Duodenal mucosa (tissue), 2 donors: ENCODE results near the gene DNAAF9.
"Not testable (repeated sequence)": the region's sequence is repeated elsewhere in the genome, so short reads cannot be mapped to it uniquely, and the experiment has no call there.

Experiments used
- H3K27ac ChIP-seq: one replicate; pipeline ENCODE4 v1.7.0; 2013; ENCODE audit warnings: low read depth, low read length
- H3K27me3 ChIP-seq, 2 donors: one replicate each; pipeline ENCODE4 v1.7.0; 2013; ENCODE audit warnings: low read length in 2 of 2, control low read depth in 1 of 2; ENCODE audit not compliant: insufficient read depth in 2 of 2, control insufficient read depth in 1 of 2
- H3K36me3 ChIP-seq, 2 donors: one replicate each; pipeline ENCODE4 v1.7.0; 2013; ENCODE audit warnings: low read length in 2 of 2, control low read depth in 1 of 2; ENCODE audit not compliant: insufficient read depth in 2 of 2, control insufficient read depth in 1 of 2
- H3K4me1 ChIP-seq, 2 donors: one replicate each; pipeline ENCODE4 v1.7.0; 2013; ENCODE audit warnings: low read length in 2 of 2, control low read depth in 1 of 2; ENCODE audit not compliant: insufficient read depth in 2 of 2, control insufficient read depth in 1 of 2
- H3K4me3 ChIP-seq, 2 donors: one replicate each; pipeline ENCODE4 v1.7.0; 2013; ENCODE audit warnings: low read length in 2 of 2, low read depth in 1 of 2
- H3K9ac ChIP-seq, 2 donors: one replicate each; pipeline ENCODE4 v1.7.0; 2013; ENCODE audit warnings: low read length in 2 of 2, low read depth in 1 of 2
- H3K9me3 ChIP-seq, 2 donors: one replicate each; pipeline ENCODE4 v1.7.0; 2013; ENCODE audit warnings: low read length in 2 of 2, control low read depth in 1 of 2; ENCODE audit not compliant: control insufficient read depth in 1 of 2

DNAAF9 gene

DNA sequence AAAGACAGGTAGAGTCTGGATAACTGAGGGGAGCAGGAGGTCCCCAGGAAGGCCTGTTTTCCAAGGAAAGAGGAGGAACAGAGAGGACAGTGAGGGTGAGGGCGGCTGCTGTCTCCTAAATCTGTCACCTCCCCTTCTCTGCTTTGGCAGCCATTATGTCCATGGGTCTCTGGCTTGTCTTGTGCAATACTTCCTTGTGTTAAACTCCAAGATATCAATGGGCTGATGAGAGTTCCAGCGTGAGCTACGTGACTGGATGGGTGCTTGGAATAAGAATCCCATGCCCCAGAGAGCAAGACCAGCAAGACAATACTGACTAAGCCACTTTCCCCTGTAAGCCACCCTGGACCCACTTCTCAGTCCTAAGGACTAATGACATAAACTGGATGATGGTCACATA, 26.3 kb upstream of the DNAAF9 start:
- H3K27ac ChIP-seq = no peak overlapping the region
- H3K4me3 ChIP-seq = no peak overlapping the region

DNA sequence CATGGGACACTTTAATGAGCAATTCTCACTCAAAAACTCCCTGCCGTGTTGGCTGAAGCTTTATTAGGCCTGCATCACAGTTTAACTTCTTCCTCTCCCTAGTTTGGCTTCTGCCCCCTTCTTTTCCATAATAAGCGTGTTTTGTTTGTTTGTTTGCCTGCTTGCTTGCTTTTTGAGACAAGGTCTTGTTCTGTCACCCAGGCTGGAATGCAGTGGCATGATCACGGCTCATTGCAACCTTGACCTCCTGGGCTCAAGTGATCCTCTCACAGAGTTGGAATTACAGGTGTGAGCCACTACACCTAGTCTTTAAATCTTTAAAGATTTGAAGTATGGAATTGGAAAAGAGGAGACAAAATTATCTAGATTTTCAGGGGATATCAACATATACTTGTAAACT, 25.4 kb upstream of the DNAAF9 start:
- Histone ChIP-seq H3K9me3 (no peaks in the 10 kb centered on the region), H3K27me3 (no peaks in the 10 kb centered on the region), H3K9ac (no peak overlapping the region), H3K4me3 (no peak overlapping the region), H3K27ac (no peak overlapping the region), H3K4me1 (peaks cover 7 to 8% of the 10 kb centered on the region in 2 donors), H3K36me3 (no peaks in the 10 kb centered on the region)

More for the DNA sequence above, 26.3 kb upstream of the DNAAF9 start:
- no peaks in the 10 kb centered on the region for H3K9me3 ChIP-seq
- H3K36me3 ChIP-seq = no peaks in the 10 kb centered on the region
- no peaks in the 10 kb centered on the region for H3K27me3 ChIP-seq
- H3K9ac ChIP-seq = no peak overlapping the region
- H3K4me1 ChIP-seq = peaks cover 7 to 8% of the 10 kb centered on the region in 2 donors

GRCh38 chr20:3431109-3431508, 23.6 kb upstream of the DNAAF9 start:
- Histone ChIP-seq H3K4me3 (no peak overlapping the region), H3K9me3 (no peaks in the 10 kb centered on the region), H3K4me1 (peaks cover 0 to 4% of the 10 kb centered on the region in 2 donors), H3K36me3 (no peaks in the 10 kb centered on the region), H3K27ac (no peak overlapping the region), H3K27me3 (no peaks in the 10 kb centered on the region), H3K9ac (no peak overlapping the region)

DNA sequence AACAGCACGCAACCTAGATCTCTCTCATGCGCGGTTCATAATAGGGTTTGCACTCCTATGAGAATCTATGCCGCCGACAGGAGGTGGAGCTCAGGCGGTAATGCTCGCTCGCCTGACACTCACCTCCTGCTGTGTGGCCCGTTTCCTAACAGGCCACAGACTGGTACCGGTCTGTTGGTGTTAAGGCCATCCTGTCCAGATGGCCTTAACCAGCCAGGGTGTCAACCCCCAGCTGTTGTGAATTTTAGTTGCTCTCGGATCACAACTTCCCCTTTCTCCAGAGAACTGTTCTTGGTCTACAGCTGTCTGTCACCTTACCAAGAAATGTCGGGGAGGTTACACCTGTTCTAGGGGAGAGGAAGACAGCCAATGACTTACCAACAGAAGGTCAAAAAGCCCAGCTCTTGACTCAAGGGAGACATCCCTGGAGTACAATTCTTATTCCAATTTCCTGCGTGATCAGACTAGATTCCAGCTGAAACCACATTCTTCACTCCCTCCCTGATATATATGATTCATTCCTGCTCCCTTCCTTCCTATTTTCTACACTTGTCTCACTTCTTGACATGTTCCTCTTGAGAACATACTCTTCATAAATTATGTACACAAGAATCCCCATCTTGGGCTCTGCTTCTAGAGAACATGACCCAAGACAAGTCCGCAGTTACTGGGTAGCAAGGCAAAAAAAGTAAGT, 23.1 kb upstream of the DNAAF9 start:
- Histone ChIP-seq H3K27ac (no peak overlapping the region), H3K9ac (no peak overlapping the region), H3K36me3 (no peaks in the 10 kb centered on the region), H3K9me3 (no peaks in the 10 kb centered on the region), H3K4me1 (peaks cover 0 to 4% of the 10 kb centered on the region in 2 donors), H3K4me3 (no peak overlapping the region), H3K27me3 (no peaks in the 10 kb centered on the region)

DNA sequence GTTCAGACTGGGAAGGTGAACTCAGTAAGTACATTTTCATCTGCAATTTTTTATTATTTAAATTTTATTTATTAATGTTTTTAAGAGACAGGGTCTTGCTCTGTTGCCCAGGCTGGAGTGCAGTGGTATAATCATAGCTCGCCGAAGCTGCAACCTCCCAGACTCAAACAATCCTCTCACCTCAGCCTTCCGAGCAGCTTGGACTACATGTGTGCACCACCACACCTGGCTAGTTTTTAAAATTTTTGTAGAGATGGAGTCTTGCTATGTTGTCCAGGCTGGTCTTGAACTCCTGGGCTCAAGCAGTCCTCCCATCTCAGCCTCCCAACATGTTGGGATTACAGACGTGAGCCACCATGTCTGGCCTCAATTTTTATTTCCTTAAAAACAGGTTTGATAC, 19.3 kb upstream of the DNAAF9 start:
- H3K4me3 ChIP-seq, H3K9me3 ChIP-seq, H3K27ac ChIP-seq, H3K27me3 ChIP-seq, H3K36me3 ChIP-seq, H3K9ac ChIP-seq, H3K4me1 ChIP-seq: not testable (repeated sequence)

GRCh38 chr20:3423126-3423525, 15.7 kb upstream of the DNAAF9 start:
- no peaks in the 10 kb centered on the region for H3K36me3 ChIP-seq
- H3K27ac ChIP-seq = no peak overlapping the region
- no peak overlapping the region for H3K4me3 ChIP-seq
- peaks cover 5 to 6% of the 10 kb centered on the region in 2 donors for H3K4me1 ChIP-seq
- H3K9ac ChIP-seq = no peak overlapping the region
- H3K27me3 ChIP-seq = no peaks in the 10 kb centered on the region
- no peaks in the 10 kb centered on the region for H3K9me3 ChIP-seq

DNA sequence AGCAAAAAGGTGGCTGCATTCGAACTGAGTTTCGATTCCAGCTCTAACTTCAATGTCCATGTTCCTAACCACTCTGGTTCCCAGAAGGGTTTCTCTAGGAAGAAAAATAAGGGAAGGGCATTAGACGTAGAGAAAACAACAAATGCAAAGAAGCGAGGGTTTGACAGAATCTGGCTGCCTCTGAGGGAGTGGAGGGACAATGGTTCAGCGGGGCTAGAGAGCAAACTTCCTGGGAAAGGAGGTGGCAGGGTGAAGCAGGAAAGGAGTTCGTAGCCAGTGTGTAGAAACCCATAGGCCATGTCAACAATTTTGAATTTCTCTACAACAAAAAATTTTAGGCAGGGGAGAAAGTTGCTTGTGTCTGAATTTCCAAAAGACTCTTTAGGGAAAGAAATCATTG, 14.5 kb upstream of the DNAAF9 start:
- Histone ChIP-seq H3K27me3 (no peaks in the 10 kb centered on the region), H3K9me3 (no peaks in the 10 kb centered on the region), H3K4me1 (peaks cover 5 to 6% of the 10 kb centered on the region in 2 donors), H3K4me3 (no peak overlapping the region), H3K27ac (no peak overlapping the region), H3K36me3 (no peaks in the 10 kb centered on the region), H3K9ac (no peak overlapping the region)

GRCh38 chr20:3420211-3420707, 12.8 kb upstream of the DNAAF9 start:
- Histone ChIP-seq H3K9me3 (no peaks in the 10 kb centered on the region), H3K27ac (no peak overlapping the region), H3K4me3 (peak overlapping the region in 1 of 2 donors; percentile 26), H3K9ac (no peak overlapping the region), H3K27me3 (no peaks in the 10 kb centered on the region), H3K4me1 (peaks cover 5 to 6% of the 10 kb centered on the region in 2 donors), H3K36me3 (no peaks in the 10 kb centered on the region)

DNA sequence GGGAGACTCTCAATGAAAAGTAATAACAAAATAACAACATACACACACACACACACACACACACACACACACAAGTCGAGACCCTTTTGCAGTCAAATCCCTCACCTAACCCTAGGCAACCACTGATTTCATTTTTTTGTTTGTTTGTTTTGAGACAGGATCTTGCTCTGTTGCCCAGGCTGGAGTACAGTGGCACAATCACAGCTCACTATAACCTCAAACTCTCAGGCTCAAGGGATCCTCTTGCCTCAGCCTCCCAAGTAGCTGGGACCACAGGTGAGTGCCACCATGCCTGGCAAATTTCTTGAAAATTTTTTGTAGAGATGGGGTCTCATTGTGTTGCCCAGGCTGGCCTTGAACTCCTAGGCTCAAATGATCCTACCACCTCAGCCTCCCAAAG, 10.7 kb upstream of the DNAAF9 start:
- H3K4me3 ChIP-seq, H3K9me3 ChIP-seq, H3K36me3 ChIP-seq, H3K4me1 ChIP-seq, H3K27ac ChIP-seq, H3K27me3 ChIP-seq, H3K9ac ChIP-seq: not testable (repeated sequence)

- Histone ChIP-seq H3K9ac (no peak overlapping the region), H3K27ac (no peak overlapping the region), H3K9me3 (no peaks in the 10 kb centered on the region), H3K27me3 (no peaks in the 10 kb centered on the region), H3K4me3 (no peak overlapping the region), H3K36me3 (no peaks in the 10 kb centered on the region), H3K4me1 (no peaks in the 10 kb centered on the region)
Observed at GRCh38 chr20:3414122-3414521, 6.7 kb upstream of the DNAAF9 start.
